GM19239 (cell line): ENCODE results near the gene ABCB7.
A peak's percentile ranks its signal among the peaks of the same experiment; 100 is the strongest.
"Not testable (repeated sequence)": the region's sequence is repeated elsewhere in the genome, so short reads cannot be mapped to it uniquely, and the experiment has no call there.

Experiments
- DNase-seq: peaks from one replicate; pipeline ENCODE4 v3.0.0; 2011; ENCODE audit warnings: low spot score; ENCODE audit not compliant: insufficient read length
- FAIRE-seq: peaks from 2 replicates; lab custom pipeline; 2011; peaks lifted over from hg19 to GRCh38; lab: Jason Lieb, UNC

The ABCB7 gene

DNA sequence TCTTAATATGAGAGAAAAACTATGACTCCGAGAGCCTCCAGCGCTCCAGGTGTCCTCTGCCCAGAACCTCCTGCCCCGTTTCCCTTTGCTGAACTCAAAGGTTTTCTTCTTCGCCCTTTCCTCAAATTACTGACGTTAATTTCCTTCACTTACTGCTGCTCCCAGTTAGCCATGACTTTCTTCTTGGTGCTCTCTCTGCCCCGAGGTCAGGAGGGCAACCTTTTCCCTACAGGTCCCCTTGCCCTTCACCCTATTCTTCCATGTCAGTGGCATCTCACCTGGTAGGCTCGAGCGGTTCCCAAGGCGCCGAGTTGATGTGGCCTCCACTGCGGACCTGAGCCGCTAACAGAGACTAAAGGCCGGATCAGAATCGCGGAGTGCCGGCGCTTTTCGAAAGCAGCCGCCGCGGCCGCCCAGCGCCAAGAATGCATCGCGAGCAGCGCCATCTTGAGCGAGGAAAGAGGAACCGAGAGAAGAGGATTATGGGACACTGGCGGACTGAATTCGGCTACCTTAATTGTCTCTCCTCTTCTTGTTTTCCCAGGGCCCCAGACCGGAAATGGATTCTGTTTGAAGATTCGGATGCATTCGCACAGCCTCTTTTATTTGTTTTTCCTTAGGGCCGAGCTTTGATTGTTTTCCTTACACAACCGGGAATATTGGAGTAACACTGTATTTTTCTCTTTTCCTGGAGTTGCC is at the start of gene ABCB7:
Gene ABCB7 (minus strand): TSS at position 457 of the 699 bp plus-strand sequence. CDS start 11 bp downstream, at position 446.
- DNase-seq (peak; percentile 15), FAIRE-seq (peak; percentile 95)

DNA sequence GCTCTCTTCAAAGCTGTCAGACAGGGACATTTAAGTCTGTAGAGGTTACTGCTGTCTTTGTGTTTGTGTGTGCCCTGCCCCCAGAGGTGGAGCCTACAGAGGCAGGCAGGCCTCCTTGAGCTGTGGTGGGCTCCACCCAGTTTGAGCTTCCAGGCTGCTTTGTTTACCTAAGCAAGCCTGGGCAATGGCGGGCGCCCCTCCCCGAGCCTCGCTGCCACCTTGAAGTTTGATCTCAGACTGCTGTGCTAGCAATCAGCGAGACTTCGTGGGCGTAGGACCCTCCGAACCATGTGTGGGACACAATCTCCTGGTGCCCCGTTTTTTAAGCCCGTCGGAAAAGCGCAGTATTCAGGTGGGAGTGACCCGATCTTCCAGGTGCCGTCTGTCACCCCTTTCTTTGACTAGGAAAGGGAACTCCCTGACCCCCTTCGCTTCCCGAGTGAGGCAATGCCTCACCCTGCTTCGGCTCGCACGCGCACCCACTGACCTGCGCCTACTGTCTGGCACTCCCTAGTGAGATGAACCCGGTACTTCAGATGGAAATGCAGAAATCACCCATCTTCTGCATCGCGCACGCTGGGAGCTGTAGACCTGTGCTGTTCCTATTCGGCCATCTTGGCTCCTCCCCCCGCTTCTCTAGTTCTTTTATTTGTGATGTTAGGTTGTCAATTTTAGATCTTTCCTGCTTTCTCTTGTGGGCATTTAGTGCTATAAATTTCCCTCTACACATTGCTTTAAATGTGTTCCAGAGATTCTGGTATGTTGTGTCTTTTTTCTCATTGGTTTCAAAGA is 32.5 kb upstream of the ABCB7 start:
- not testable (repeated sequence) for FAIRE-seq, DNase-seq

DNA sequence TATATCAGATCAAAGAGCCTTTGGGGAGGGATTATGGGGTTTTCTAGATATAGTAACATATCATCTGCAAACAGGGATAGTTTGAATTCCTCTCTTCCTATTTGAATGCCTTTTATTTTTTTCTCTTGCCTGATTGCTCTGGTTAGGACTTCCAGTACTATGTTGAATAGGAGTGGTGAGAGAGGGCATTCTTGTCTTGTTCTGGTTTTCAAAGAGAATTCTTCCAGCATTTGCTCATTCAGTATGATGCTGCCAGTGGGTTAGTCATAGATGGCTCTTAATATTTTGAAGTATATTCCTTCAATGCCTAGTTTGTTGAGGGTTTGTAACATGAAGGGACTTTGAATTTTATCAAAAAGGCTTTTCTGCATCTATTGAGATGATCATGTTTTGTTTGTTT is 25.6 kb upstream of the ABCB7 start:
- no peak for DNase-seq
- no peak for FAIRE-seq

DNA sequence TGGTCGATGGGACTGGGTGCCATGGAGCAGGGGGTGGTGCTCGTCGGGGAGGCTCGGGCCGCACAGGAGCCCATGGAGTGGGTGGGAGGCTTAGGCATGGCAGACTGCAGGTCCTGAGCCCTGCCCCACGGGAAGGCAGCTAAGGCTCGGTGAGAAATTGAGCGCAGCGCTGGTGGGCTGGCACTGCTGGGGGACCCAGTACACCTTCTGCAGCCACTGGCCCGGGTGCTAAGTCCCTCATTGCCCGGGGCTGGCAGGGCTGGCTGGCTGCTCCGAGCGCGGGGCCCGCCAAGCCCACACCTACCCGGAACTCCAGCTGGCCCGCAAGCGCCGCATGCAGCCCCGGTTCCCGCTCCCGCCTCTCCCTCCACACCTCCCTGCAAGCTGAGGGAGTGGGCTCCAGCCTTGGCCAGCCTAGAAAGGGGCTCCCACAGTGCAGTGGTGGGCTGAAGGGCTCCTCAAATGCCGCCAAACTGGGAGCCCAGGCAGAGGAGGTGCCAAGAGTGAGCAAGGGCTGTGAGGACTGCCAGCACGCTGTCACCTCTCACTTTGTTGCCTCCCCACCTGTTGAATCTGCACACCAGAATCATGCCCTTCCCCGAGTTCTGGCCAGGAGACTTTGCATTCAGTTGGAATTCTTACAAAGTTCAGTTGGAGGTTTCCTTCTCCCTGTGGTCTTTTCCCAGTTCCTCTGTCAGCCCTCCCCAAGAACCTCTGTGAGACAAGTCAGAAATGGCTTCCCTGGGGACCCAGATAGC is 23.6 kb upstream of the ABCB7 start:
- not testable (repeated sequence) for FAIRE-seq, DNase-seq

DNA sequence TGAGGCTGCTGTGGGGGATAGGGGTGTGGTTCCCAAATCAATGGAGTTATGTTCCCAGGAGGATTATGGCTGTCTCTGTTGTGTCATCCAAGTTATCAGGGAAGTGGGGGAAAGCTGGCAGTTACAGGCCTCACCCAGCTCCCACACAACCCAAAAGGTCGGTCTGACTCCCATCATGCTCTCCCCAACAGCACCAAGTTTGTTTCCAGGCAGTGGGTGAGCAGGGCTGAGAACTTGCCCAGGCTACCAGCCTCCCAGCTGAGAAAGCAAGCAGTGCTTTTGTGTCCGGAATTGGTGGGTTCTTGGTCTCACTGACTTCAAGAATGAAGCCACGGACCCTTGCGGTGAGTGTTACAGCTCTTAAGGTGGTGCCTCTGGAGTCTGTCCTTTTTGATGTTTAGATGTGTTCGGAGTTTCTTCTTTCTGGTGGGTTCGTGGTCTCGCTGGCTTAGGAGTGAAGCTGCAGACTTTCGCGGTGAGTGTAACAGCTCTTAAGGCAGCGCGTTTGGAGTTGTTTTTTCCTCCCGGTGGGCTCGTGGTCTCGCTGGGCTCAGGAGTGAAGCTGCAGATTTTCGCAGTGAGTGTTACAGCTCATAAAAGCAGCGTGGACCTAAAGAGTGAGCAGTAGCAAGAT is 16.3 kb upstream of the ABCB7 start:
- FAIRE-seq, result not testable (repeated sequence)

DNA sequence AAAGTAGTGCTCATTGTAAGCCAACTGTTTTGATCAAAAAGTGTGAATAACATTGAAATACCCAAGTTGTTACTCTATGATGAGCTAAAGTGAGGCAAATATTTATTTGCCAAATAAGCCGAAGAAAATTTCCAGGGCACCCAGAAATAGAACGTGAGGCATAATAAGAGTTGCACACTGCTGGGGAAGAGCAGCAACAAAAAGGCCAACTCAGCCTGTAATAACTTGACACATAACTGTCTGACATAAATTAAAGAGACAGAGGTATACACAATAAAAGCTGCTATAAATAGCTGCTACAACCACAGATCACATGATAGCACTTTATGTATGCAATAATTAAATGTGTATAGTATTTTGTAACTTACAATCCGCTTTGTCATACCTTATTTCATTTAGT is 2.0 kb upstream of the ABCB7 start:
- no peak for FAIRE-seq
- no peak for DNase-seq

More for the DNA sequence above, 16.3 kb upstream of the ABCB7 start:
- DNase-seq, result not testable (repeated sequence)

DNA sequence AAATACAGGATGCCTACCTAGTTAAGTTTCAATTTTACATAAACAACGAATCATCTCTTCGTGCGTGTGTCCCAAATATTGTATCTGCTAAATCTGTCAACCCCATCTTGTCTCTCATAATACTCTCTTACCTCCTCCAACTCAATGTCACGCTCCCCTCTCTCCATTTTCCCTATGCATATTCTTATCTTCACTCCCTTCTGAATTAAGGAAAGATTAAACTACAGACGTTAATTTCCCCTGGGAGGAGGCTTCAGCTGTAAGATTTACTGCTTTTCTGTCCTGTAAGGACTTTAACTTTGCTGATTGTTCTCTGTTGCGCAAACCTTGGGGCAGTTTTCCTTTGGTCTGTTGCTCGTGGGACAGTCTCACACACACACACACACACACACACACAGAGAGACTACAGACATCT is 455 bp upstream of the ABCB7 start:
- FAIRE-seq (no peak), DNase-seq (no peak)

DNA sequence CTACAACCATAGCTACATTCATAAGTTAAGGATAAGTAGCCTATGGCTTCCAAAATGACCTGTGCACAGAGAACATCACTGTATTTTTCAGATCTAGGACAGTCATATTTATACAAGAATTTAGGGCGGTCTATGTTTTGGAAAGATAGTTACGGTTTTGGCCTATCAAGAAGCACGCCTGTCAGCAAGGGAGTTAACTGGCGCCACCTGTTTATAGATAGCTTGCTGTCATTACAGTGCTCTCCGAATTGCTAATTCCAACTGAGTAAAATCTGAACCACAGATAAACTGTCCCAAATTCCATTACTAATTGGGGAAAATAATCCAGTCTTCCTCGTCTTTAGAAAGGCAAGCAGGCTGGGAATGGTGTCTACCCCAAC is 646 bp downstream of the ABCB7 start:
- no peak for FAIRE-seq
- no peak for DNase-seq

DNA sequence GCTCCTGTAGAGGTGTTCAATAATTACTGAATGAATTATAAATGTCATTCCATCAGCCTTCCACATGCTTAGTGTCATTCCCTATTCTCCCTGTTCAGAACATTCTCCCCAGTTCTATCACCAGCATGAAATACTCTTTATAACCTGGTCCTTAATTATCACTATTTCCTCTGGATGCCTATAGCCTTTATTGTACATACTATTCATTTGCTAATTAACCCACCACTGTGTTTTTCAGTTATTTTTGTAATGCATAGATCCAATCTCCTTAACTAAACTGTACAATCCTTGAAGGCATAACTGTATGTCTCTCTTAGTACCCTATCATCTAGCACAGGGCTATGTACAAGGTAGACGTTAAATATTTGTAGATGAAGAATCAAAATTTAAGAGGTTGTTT is 1.2 kb downstream of the ABCB7 start:
- FAIRE-seq, result no peak
- no peak for DNase-seq

DNA sequence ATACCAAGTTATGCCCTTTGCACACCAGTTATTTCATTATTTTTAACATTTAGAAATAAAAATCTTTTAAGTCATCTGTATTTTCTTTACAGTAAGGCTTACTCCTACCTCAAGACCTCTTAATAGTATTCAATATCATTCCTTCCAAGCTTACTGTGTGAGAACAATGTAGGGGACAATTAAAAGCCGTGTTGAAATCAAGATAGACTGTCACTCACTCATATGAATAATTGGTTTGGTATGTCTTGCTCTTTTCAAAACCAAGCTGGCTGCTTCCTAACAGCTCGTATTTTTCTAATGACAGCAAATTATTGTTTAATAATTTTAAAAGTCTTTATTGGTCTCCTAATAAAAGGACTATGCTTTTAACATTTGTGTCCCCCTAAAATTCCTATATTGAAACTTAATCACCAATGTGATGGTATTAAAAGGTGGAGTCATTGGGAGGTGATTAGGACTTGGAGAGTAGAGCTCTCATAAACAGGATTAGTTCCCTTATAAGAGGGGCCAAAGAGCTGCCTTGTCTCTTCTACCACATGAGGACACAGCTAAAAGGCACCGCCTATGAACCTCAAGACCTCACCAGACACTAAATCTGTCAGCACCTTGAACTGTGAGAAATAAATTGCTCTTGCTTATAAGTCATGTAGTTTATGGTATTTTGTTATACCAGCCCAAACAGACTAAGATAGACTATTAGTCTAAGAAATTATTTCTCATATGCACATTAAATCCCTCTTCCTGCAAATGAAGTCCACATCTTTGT is 4.1 kb downstream of the ABCB7 start:
- no peak for DNase-seq
- peak; percentile 85 for FAIRE-seq

DNA sequence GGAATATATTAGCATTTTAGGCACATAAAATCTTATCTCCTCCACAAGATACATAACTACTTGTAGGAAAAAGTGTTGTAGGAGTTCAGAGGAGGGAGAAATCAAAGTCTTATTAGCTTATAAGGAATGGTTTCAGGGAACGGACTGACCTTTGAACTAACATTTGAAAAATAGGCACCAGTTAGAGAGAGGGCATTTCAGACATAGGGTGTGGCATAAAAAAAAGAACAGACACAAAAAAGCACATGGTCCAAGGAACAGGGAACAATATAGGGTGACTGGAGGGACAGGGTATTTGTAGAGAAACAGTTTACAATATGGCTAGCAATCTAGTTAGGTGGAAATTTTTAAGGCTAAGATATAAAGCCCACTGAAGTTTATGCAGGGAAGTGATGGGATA is 6.4 kb downstream of the ABCB7 start:
- DNase-seq (no peak), FAIRE-seq (no peak)

DNA sequence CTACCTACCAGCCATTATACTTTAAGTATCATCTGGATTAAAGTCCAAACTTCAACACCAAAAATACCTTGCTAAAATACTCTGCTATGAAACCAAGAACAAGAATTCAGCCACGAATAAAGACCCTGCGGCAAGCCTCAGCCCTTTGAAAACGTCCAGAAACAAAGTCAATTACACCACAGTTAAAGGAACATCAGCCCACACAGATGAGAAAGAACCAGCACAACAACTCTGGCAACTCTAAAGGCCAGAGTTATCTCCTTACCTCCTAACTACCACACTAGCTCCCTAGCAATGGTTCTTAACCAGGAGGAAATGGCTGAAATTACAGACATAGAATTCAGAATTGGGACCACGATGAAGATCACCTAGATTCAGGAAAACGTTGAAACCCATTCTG is 23.4 kb downstream of the ABCB7 start:
- FAIRE-seq, result no peak

DNA sequence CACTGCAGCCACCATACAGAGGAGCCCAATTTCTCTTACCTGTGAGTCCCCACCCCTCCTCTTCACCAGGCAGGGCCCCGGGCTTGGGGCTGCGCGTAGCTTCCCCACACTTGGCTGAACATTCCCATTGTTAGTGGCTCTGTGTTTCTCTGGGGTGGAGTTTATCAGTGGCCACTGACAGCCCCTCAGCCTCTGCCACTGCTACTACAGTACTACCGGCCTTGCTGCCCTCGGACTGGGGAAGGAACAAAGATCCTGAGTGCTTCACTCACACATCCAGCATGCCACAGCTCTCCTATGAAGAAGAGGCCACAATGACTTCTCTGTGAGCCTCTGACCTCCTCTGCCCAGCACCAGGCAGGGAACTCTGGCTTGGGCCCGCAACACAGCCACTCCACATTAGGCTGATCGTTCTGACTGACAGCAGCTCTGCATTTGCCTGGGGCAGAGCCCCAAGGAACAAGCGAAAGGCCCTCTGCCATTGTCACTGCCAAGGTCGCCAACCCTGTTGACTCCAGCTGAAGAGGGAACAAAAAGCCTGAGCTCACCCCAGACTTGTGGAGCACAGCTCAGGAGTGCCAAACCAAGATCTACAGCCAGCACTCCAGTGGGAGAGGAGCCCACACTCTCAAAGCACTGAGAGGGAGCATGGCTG is 24.0 kb downstream of the ABCB7 start:
- no peak for FAIRE-seq
- DNase-seq, result no peak

More for the DNA sequence above, 23.4 kb downstream of the ABCB7 start:
- no peak for DNase-seq

DNA sequence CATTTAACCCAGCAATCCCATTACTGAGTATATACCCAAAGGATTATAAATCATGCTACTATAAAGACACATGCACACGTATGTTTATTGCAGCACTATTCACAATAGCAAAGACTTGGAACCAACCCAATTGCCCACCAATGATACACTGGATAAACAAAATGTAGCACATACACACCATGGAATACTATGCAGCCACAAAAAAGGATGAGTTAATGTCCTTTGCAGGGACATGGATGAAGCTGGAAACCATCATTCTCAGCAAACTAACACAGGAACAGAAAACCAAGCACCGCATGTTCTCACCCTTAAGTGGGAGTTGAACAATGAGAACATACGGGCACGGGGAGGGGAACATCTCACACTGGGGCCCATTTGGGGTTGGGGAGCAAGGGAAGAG is 27.0 kb downstream of the ABCB7 start:
- not testable (repeated sequence) for DNase-seq, FAIRE-seq

DNA sequence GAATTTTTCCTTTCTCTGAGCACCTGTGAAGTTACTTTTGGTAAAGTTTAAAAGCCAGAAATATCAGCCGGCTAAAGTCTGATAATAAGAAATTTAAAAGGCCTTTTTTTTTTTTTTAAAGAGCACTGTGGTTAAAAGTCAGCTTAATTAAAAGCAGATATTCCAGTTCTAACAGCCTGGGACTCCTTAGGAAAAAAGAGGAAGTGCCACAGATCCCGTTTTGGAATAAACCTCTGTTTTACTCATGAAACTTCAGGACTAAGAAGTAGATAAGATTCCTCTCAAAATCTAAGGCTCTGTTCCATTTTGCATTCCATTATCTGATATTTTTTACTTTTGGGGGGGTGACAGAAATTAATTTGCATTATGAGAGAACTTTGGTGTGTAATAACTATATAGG is 37.8 kb downstream of the ABCB7 start:
- FAIRE-seq (no peak), DNase-seq (no peak)

DNA sequence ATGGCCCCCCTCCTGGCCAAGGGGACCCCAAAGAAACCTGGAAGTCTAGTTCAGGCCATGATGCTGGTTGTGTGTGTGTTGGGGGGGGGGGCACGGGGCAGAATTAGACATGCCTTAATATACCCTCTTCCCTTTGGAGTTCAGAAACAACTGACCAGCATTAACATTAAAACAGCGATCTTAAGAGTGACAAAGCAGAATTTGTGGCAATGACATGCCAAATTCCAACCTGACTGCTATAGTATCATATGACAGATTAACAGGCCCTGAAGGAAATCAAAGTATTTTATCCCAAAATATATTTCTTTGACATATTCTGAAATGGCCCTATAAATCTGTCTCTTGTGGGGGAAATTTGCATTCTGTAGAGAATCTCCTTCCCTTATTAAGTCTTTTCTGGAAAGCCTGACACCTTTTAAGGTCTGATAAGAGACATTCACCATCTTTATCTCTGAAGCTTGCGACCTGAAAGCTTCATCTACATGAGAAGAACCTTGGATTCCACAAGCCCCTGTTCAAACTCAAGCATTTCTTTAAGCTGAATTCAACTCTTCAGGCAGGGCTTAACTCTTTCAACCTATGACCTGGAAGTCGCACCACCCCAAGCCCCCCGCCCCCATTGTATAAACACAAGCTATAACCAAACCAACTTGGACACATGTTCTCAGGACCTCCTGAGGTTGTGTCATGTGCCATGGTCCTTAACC is 40.2 kb downstream of the ABCB7 start:
- DNase-seq (no peak), FAIRE-seq (no peak)

DNA sequence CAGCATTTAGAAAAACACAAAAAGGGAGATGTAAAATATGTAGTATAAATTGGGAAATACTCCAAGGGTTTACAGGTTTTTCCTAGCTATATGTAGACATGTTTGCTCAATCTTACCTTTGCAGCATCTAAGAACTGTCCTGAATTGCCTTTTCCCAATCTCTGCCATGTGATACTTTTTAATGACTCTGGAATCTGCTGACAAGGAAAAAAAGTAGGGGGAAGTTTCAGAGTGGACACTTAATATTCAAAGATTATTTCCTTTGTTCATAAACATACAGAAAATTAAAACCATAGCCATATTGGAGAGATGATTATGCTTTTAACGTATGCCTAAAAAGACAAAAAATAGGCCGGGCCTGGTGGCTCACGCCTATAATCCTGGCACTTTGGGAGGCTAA is 41.4 kb downstream of the ABCB7 start:
- DNase-seq (no peak), FAIRE-seq (no peak)

DNA sequence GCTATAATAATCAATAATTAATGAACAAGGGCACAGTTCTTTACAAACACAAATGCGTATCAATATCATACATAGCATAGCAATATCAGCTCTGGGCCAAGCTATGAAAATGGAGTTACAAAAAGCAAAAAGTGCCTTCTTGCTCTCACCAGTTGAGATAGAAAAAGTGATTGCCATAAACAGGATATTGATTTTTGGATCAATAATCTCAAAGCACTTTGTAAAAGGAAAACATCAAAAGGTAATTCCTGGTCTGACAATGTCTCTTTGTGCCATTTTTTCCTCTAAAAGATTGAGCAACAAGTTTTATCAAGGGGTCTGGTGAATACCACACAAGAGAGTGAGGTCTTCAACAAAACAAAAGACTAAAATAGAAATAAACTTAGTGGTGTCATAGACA is 42.4 kb downstream of the ABCB7 start:
- DNase-seq, result no peak
- peak; percentile 52 for FAIRE-seq
